Measurements from ENCODE around the gene USP17L19.
"Not testable (repeated sequence)": the region's sequence is repeated elsewhere in the genome, so short reads cannot be mapped to it uniquely, and the experiment has no call there.

Gene USP17L19, protein sequence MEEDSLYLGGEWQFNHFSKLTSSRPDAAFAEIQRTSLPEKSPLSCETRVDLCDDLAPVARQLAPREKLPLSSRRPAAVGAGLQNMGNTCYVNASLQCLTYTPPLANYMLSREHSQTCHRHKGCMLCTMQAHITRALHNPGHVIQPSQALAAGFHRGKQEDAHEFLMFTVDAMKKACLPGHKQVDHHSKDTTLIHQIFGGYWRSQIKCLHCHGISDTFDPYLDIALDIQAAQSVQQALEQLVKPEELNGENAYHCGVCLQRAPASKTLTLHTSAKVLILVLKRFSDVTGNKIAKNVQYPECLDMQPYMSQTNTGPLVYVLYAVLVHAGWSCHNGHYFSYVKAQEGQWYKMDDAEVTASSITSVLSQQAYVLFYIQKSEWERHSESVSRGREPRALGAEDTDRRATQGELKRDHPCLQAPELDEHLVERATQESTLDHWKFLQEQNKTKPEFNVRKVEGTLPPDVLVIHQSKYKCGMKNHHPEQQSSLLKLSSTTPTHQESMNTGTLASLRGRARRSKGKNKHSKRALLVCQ

DNA sequence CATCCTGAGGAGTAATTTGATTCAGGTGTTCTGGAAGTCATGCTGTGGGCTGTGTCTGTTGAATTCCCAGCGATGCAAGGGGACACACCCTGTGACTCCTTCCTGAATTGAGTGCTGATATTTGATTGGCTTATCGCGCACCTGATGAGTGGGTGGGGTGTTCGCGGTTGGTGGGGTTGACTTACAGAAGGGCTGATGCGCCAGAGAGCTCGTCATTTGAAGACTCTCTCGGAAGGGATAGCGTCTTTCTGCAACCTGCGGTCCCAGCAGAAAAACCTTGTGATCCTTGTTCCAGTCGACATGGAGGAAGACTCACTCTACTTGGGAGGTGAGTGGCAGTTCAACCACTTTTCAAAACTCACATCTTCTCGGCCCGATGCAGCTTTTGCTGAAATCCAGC lies at the start of gene USP17L19:
Gene USP17L19 (plus strand): TSS at position 301 of the 400 bp plus-strand sequence. CDS start 0 bp downstream, at position 301.
- DNase-seq (ENCODE audit: low spot score), result not testable (repeated sequence)

DNA sequence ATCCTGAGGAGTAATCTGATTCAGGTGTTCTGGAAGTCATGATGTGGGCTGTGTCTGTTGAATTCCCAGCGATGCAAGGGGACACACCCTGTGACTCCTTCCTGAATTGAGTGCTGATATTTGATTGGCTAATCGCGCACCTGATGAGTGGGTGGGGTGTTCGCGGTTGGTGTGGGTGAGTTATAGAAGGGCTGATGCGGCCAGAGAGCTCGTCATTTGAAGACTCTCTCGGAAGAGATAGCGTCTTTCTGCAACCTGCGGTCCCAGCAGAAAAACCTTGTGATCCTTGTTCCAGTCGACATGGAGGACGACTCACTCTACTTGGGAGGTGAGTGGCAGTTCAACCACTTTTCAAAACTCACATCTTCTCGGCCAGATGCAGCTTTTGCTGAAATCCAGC lies 42.8 kb upstream of the USP17L19 start, which contains the start of gene USP17L10:
Gene USP17L10 (plus strand): TSS at position 301 of the 400 bp plus-strand sequence. CDS start 0 bp downstream, at position 301.
- DNase-seq (ENCODE audit: low spot score), result not testable (repeated sequence)

DNA sequence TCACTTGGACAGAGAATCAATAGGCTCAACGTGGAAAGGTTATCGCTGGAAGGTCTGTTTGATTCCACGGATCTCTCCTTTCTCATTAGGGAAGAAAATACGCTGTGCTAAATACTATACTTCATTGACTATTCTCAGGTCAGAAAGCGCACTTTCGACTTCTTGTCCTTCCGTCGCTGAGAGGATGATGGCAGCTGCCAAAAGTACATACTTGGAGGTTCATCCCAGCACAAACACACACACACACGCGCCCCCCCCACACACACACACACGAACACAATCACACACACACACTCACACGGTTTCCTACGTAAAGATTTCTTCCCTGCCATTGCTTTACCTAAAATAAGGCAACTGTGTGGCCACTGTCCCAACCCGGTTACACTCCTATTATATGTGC lies 38.5 kb upstream of the USP17L19 start:
- DNase-seq (ENCODE audit: low spot score), result not testable (repeated sequence)

DNA sequence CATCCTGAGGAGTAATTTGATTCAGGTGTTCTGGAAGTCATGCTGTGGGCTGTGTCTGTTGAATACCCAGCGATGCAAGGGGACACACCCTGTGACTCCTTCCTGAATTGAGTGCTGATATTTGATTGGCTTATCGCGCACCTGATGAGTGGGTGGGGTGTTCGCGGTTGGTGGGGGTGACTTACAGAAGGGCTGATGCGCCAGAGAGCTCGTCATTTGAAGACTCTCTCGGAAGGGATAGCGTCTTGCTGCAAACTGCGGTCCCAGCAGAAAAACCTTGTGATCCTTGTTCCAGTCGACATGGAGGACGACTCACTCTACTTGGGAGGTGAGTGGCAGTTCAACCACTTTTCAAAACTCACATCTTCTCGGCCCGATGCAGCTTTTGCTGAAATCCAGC lies 38.1 kb upstream of the USP17L19 start, which contains the start of gene USP17L11:
Gene USP17L11 (plus strand): TSS at position 301 of the 400 bp plus-strand sequence. CDS start 0 bp downstream, at position 301.
- DNase-seq (ENCODE audit: low spot score), result not testable (repeated sequence)

DNA sequence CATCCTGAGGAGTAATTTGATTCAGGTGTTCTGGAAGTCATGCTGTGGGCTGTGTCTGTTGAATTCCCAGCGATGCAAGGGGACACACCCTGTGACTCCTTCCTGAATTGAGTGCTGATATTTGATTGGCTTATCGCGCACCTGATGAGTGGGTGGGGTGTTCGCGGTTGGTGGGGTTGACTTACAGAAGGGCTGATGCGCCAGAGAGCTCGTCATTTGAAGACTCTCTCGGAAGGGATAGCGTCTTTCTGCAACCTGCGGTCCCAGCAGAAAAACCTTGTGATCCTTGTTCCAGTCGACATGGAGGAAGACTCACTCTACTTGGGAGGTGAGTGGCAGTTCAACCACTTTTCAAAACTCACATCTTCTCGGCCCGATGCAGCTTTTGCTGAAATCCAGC lies 33.3 kb upstream of the USP17L19 start, which contains the start of gene USP17L12:
Gene USP17L12 (plus strand): TSS at position 301 of the 400 bp plus-strand sequence. CDS start 0 bp downstream, at position 301.
- not testable (repeated sequence) for DNase-seq (ENCODE audit: low spot score)

DNA sequence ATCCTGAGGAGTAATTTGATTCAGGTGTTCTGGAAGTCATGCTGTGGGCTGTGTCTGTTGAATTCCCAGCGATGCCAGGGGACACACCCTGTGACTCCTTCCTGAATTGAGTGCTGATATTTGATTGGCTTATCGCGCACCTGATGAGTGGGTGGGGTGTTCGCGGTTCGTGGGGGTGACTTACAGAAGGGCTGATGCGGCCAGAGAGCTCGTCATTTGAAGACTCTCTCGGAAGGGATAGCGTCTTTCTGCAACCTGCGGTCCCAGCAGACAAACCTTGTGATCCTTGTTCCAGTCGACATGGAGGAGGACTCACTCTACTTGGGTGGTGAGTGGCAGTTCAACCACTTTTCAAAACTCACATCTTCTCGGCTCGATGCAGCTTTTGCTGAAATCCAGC lies 28.6 kb upstream of the USP17L19 start, which contains the start of gene USP17L13:
Gene USP17L13 (plus strand): TSS at position 301 of the 400 bp plus-strand sequence. CDS start 0 bp downstream, at position 301.
- not testable (repeated sequence) for DNase-seq (ENCODE audit: low spot score)

DNA sequence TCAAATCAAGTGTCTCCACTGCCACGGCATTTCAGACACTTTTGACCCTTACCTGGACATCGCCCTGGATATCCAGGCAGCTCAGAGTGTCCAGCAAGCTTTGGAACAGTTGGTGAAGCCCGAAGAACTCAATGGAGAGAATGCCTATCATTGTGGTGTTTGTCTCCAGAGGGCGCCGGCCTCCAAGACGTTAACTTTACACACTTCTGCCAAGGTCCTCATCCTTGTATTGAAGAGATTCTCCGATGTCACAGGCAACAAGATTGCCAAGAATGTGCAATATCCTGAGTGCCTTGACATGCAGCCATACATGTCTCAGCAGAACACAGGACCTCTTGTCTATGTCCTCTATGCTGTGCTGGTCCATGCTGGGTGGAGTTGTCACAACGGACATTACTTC lies 22.9 kb upstream of the USP17L19 start:
- DNase-seq (ENCODE audit: low spot score), result not testable (repeated sequence)

DNA sequence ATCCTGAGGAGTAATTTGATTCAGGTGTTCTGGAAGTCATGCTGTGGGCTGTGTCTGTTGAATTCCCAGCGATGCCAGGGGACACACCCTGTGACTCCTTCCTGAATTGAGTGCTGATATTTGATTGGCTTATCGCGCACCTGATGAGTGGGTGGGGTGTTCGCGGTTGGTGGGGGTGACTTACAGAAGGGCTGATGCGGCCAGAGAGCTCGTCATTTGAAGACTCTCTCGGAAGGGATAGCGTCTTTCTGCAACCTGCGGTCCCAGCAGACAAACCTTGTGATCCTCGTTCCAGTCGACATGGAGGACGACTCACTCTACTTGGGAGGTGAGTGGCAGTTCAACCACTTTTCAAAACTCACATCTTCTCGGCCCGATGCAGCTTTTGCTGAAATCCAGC lies 19.1 kb upstream of the USP17L19 start, which contains the start of gene USP17L15:
Gene USP17L15 (plus strand): TSS at position 301 of the 400 bp plus-strand sequence. CDS start 0 bp downstream, at position 301.
- DNase-seq (ENCODE audit: low spot score), result not testable (repeated sequence)

DNA sequence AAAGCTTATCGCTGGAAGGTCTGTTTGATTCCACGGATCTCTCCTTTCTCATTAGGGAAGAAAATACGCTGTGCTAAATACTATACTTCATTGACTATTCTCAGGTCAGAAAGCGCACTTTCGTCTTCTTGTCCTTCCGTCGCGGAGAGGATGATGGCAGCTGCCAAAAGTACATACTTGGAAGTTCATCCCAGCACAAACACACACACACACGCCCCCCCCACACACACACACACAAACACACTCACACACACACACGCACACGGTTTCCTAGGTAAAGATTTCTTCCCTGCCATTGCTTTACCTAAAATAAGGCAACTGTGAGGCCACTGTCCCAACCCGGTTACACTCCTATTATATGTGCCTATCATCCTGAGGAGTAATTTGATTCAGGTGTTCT lies 14.7 kb upstream of the USP17L19 start:
- DNase-seq (ENCODE audit: low spot score), result not testable (repeated sequence)

DNA sequence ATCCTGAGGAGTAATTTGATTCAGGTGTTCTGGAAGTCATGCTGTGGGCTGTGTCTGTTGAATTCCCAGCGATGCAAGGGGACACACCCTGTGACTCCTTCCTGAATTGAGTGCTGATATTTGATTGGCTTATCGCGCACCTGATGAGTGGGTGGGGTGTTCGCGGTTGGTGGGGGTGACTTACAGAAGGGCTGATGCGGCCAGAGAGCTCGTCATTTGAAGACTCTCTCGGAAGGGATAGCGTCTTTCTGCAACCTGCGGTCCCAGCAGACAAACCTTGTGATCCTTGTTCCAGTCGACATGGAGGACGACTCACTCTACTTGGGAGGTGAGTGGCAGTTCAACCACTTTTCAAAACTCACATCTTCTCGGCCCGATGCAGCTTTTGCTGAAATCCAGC lies 9.6 kb upstream of the USP17L19 start, which contains the start of gene USP17L17:
Gene USP17L17 (plus strand): TSS at position 301 of the 400 bp plus-strand sequence. CDS start 0 bp downstream, at position 301.
- DNase-seq (ENCODE audit: low spot score), result not testable (repeated sequence)

DNA sequence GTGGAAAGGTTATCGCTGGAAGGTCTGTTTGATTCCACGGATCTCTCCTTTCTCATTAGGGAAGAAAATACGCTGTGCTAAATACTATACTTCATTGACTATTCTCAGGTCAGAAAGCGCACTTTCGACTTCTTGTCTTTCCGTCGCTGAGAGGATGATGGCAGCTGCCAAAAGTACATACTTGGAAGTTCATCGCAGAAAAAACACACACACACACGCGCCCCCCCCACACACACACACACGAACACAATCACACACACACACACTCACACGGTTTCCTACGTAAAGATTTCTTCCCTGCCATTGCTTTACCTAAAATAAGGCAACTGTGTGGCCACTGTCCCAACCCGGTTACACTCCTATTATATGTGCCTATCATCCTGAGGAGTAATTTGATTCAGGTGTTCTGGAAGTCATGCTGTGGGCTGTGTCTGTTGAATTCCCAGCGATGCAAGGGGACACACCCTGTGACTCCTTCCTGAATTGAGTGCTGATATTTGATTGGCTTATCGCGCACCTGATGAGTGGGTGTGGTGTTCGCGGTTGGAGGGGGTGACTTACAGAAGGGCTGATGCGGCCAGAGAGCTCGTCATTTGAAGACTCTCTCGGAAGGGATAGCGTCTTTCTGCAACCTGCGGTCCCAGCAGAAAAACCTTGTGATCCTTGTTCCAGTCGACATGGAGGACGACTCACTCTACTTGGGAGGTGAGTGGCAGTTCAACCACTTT lies 5.1 kb upstream of the USP17L19 start, which contains the start of gene USP17L18:
Gene USP17L18 (plus strand): TSS at position 678 of the 728 bp plus-strand sequence. CDS start 0 bp downstream, at position 678.
- DNase-seq (ENCODE audit: low spot score), result not testable (repeated sequence)

DNA sequence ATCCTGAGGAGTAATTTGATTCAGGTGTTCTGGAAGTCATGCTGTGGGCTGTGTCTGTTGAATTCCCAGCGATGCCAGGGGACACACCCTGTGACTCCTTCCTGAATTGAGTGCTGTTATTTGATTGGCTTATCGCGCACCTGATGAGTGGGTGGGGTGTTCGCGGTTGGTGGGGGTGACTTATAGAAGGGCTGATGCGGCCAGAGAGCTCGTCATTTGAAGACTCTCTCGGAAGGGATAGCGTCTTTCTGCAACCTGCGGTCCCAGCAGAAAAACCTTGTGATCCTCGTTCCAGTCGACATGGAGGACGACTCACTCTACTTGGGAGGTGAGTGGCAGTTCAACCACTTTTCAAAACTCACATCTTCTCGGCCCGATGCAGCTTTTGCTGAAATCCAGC lies 4.6 kb downstream of the USP17L19 start, which contains the start of gene USP17L20:
Gene USP17L20 (plus strand): TSS at position 301 of the 400 bp plus-strand sequence. CDS start 0 bp downstream, at position 301.
- DNase-seq (ENCODE audit: low spot score), result not testable (repeated sequence)

DNA sequence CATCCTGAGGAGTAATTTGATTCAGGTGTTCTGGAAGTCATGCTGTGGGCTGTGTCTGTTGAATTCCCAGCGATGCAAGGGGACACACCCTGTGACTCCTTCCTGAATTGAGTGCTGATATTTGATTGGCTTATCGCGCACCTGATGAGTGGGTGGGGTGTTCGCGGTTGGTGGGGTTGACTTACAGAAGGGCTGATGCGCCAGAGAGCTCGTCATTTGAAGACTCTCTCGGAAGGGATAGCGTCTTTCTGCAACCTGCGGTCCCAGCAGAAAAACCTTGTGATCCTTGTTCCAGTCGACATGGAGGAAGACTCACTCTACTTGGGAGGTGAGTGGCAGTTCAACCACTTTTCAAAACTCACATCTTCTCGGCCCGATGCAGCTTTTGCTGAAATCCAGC lies 9.4 kb downstream of the USP17L19 start, which contains the start of gene USP17L21:
Gene USP17L21 (plus strand): TSS at position 301 of the 400 bp plus-strand sequence. CDS start 0 bp downstream, at position 301.
- DNase-seq (ENCODE audit: low spot score), result not testable (repeated sequence)

DNA sequence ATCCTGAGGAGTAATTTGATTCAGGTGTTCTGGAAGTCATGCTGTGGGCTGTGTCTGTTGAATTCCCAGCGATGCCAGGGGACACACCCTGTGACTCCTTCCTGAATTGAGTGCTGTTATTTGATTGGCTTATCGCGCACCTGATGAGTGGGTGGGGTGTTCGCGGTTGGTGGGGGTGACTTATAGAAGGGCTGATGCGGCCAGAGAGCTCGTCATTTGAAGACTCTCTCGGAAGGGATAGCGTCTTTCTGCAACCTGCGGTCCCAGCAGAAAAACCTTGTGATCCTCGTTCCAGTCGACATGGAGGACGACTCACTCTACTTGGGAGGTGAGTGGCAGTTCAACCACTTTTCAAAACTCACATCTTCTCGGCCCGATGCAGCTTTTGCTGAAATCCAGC lies 14.1 kb downstream of the USP17L19 start, which contains the start of gene USP17L22:
Gene USP17L22 (plus strand): TSS at position 301 of the 400 bp plus-strand sequence. CDS start 0 bp downstream, at position 301.
- not testable (repeated sequence) for DNase-seq (ENCODE audit: low spot score)

DNA sequence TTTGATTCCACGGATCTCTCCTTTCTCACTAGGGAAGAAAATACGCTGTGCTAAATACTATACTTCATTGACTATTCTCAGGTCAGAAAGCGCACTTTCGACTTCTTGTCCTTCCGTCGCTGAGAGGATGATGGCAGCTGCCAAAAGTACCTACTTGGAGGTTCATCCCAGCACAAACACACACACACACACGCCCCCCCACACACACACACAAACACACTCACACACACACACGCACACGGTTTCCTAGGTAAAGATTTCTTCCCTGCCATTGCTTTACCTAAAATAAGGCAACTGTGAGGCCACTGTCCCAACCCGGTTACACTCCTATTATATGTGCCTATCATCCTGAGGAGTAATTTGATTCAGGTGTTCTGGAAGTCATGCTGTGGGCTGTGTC lies 18.5 kb downstream of the USP17L19 start:
- DNase-seq (ENCODE audit: low spot score), result not testable (repeated sequence)
